GM12878 (cell line): ENCODE data around the gene TOMT. TPM values are rescaled to one million over a fixed set of nuclear protein-coding genes. Genes with fewer than 3 reads are reported as not detected.

Experiments
- ATAC-seq: fragments of 200-7000 bp; cut with Tn5 transposase; 3 replicates; pipeline ENCODE4 v1.9.1; 2020; ENCODE audit warnings: mild to moderate bottlenecking, moderate library complexity
- BruUV-seq: library from RNA; stranded (reverse); fragments of 400-500 nt; replicated peaks from 2 replicates; lab custom pipeline; 2021; lab: Mats Ljungman, UMichigan
- CTCF ChIA-PET: fragments of 300-600 bp; sonication (Branson Sonifier 250); formaldehyde crosslinking; extraction: SDS; loops from one replicate; lab custom pipeline; 2021; ENCODE audit warnings: inconsistent platforms; lab: Yijun Ruan, JAX
- POLR2A ChIA-PET: fragments of 350-600 bp; formaldehyde crosslinking; extraction: SDS; loops from one replicate; lab custom pipeline; 2021; ENCODE audit warnings: inconsistent platforms; lab: Charles Lee
- RAD21 ChIA-PET: fragments of 300-600 bp; sonication (Branson Sonifier 250); formaldehyde crosslinking; loops from one replicate; lab custom pipeline; 2023; ENCODE audit warnings: antibody characterized with exemption; ENCODE audit not compliant: unreplicated experiment; lab: Charles Lee
- SMC1A ChIA-PET: fragments of 300-600 bp; sonication (Branson Sonifier 250); formaldehyde crosslinking; loops from one replicate; lab custom pipeline; 2023; ENCODE audit not compliant: unreplicated experiment, uncharacterized antibody; lab: Charles Lee
- DNase-seq: peaks from one replicate; pipeline ENCODE4 v3.0.0-alpha.2; 2011; ENCODE audit warnings: low read depth, low spot score
- FAIRE-seq: peaks from 3 replicates; lab custom pipeline; 2011; peaks lifted over from hg19 to GRCh38; lab: Jason Lieb, UNC
- H2AFZ ChIP-seq: 2 replicates; pipeline ENCODE4 v1.6.0; 2011; ENCODE audit warnings: low read depth, low read length, control low read depth; ENCODE audit not compliant: control insufficient read depth
- H3K27ac ChIP-seq: 2 replicates; pipeline ENCODE4 v1.5.1; 2011; ENCODE audit warnings: control low read depth; ENCODE audit not compliant: control insufficient read depth, insufficient read depth
- H3K27me3 ChIP-seq, 2 experiments: replicated peaks in 1 of 2; 2 replicates each; pipeline versions ENCODE4 v1.6.0 to v1.6.1; 2011; ENCODE audit warnings: low read length in 1 of 2; ENCODE audit not compliant: control insufficient read depth in 2 of 2, insufficient read depth in 2 of 2
- H3K36me3 ChIP-seq, 2 experiments: 2 replicates each; pipeline ENCODE4 v1.5.1; 2011; ENCODE audit warnings: low read length in 1 of 2; ENCODE audit not compliant: control insufficient read depth in 2 of 2, insufficient read depth in 2 of 2
- H3K4me1 ChIP-seq: 2 replicates; pipeline ENCODE4 v1.6.1; 2011; ENCODE audit warnings: mild to moderate bottlenecking, low read length, moderate library complexity, mixed read lengths; ENCODE audit not compliant: control insufficient read depth, insufficient read depth
- H3K4me2 ChIP-seq: 2 replicates; pipeline ENCODE4 v1.6.0; 2011; ENCODE audit warnings: control low read depth; ENCODE audit not compliant: control insufficient read depth, insufficient read depth
- H3K4me3 ChIP-seq: fragments of 200-600 bp; sonication (generic); 2 replicates; pipeline ENCODE4 v1.5.1; 2016
- H3K79me2 ChIP-seq: 2 replicates; pipeline ENCODE4 v1.6.0; 2011; ENCODE audit warnings: low read length; ENCODE audit not compliant: control insufficient read depth, insufficient read depth
- H3K9ac ChIP-seq: 2 replicates; pipeline ENCODE4 v1.8.0; 2011; ENCODE audit warnings: low read length, control low read depth, mixed read lengths; ENCODE audit not compliant: control insufficient read depth, insufficient read depth
- H3K9me3 ChIP-seq: replicated peaks from 3 replicates; pipeline ENCODE4 v1.5.1; 2011; ENCODE audit warnings: mild to moderate bottlenecking, low read length; ENCODE audit not compliant: control insufficient read depth, insufficient read depth
- H4K20me1 ChIP-seq: 2 replicates; pipeline ENCODE4 v1.6.0; 2011; ENCODE audit not compliant: control insufficient read depth, insufficient read depth
- ZNF217 ChIP-seq: fragments of 450-650 bp; IDR thresholded peaks from 2 replicates; pipeline ENCODE4 v1.6.1; 2017; ENCODE audit warnings: antibody characterized with exemption, mild to moderate bottlenecking
- WGBS: methylation state at CpG from one replicate; pipeline ENCODE4 v1.1.6; 2016; ENCODE audit warnings: low lambda C conversion rate; ENCODE audit not compliant: insufficient replicate concordance, insufficient coverage; ENCODE audit errors: missing lambda C conversion rate; 5-methylcytosine and 5-hydroxymethylcytosine counted together
- in situ Hi-C: fragments of 300-500 bp; cut with MboI; formaldehyde crosslinking; loops from 9 replicates; pipeline ENCODE4 v1.14.3; 2018; ENCODE audit warnings: mixed read lengths
- intact Hi-C: fragments of 100-400 bp; cut with micrococcal nuclease; formaldehyde crosslinking; loops from one replicate; pipeline ENCODE4 v1.14.2; 2022; ENCODE audit not compliant: unreplicated experiment
- microRNA-seq: library from miRNA; unstranded; fragments of <30 nt; microRNA quantifications from one replicate; pipeline ENCODE4, GENCODE V29; 2018
- polyA plus RNA-seq, 11 experiments: library from polyadenylated mRNA; depleted of rRNA in 4 of 11; unstranded in 6 of 11; stranded (reverse) in 5 of 11; fragments of >200 nt; fragmentation: Nextera tagmentation in 4 of 11; fragmentation: Illumina TruSeq in 1 of 11; extraction: Ambion mirVana in 4 of 11; extraction: Trizol in 1 of 11; gene quantifications; 1 replicate in 1 of 11; 2 replicates in 10 of 11; pipeline versions ENCODE4 v1.2.1 to v1.2.3, GENCODE V29; 2011 to 2016; ENCODE audit warnings: inconsistent platforms in 2 of 11, missing spikeins in 2 of 11, low read depth in 1 of 11
- small RNA-seq: library from RNA; depleted of rRNA; stranded (forward); fragments of <200 nt; gene quantifications from one replicate; pipeline ENCODE3, GENCODE V24; 2014
- total RNA-seq, 4 experiments: library from RNA; depleted of rRNA in 3 of 4; stranded (reverse); fragments of >200 nt in 3 of 4; fragmentation: Illumina TruSeq in 1 of 4; extraction: Trizol in 1 of 4; gene quantifications; 2 replicates each; pipeline versions ENCODE4 v1.2.1 to v1.2.3, GENCODE V29; 2013 to 2021

Gene TOMT
- total and polyA plus RNA-seq, 10 of the 15 experiments (the other 5 are each of a cell fraction or from before 2014, with no cell fraction given) = not detected

DNA sequence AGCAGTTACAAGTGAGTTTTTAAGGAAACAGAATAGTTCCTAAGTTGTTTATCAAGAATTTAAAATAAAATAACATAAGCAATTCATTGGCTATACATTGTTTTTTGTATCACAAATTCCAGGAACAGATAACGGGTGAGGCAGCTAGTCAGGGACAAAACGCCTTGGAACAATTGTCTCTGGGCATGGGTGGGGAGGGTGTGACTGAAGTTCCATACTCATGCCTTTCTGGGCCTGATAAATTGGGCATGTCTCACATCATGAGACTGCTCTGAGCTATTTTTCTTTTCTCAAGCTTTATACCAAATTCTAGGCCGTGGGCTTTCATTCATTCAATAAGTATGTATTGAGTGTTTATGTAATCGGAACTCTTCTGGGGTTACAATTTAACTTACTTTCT, 51.4 kb downstream of the TOMT start:
- ATAC-seq (no peak), FAIRE-seq (no peak)

More for the DNA sequence above, 51.4 kb downstream of the TOMT start:
- Histone ChIP-seq H3K9me3 (no peaks in the 10 kb centered on the region), H3K9ac (no peak overlapping the region), H3K4me1 (no peaks in the 10 kb centered on the region), H3K79me2 (no peaks in the 10 kb centered on the region), H3K4me3 (no peak overlapping the region), H3K27ac (no peak overlapping the region), H3K27me3 (no peaks in the 10 kb centered on the region), H4K20me1 (no peaks in the 10 kb centered on the region), H2AFZ (no peak overlapping the region), H3K4me2 (no peak overlapping the region), H3K36me3 (no peaks in the 10 kb centered on the region)
- ChIA-PET CTCF (interaction anchor here (0.7 to 7.3 kb wide), 5 partner anchors 13 to 314 kb away, joined by 3 to 52 read pairs (median 5); no protein-coding TSS in a partner anchor), RAD21 (no interaction called here), SMC1A (interaction anchor here (1.0 to 1.7 kb wide), 2 partner anchors 31 to 274 kb away, joined by 3 to 4 read pairs; no protein-coding TSS in a partner anchor), POLR2A (no interaction called here)
- no peak for TF ChIP-seq ZNF217
- intact Hi-C loops (no loop called here), in situ Hi-C loops (no loop called here)
- 61% methylated on average over 4 of the region's 4 CpGs for WGBS
- DNase-seq = no peak
- no TSS peak for BruUV-seq

Small RNAs within 50 kb of the gene (microRNA-seq; reads per million reads assigned to microRNA genes)
- gene MIR3165 = 0.75 reads per million

Small RNAs within 50 kb of the gene (small RNA-seq; reads per million reads assigned to genes)
- gene MIR3165 = 0.16 reads per million

Other genes with a start within 250 kb of the TOMT start
Only the 7 nearest of the 13 such genes appear.
- 4.9 and 5.5 TPM in 2 replicates for gene IL18BP, start 107.0 kb upstream of the TOMT start, total RNA-seq (2014; rRNA removed)
- gene IL18BP, start 107.0 kb upstream of the TOMT start, total RNA-seq (2014; rRNA removed; fragmentation: Illumina TruSeq; extraction: Trizol) = 5.0 and 5.9 TPM in 2 replicates
- gene IL18BP, start 107.0 kb upstream of the TOMT start, total RNA-seq (2021) = 16.3 and 19.0 TPM in 2 replicates
- gene IL18BP, start 107.0 kb upstream of the TOMT start, polyA plus RNA-seq (2011; rRNA removed) = 9.2 and 11.8 TPM in 2 replicates
- gene IL18BP, start 107.0 kb upstream of the TOMT start, polyA plus RNA-seq (2014; fragmentation: Illumina TruSeq; extraction: Trizol) = 13.7 and 15.9 TPM in 2 replicates
- gene IL18BP, start 107.0 kb upstream of the TOMT start, polyA plus RNA-seq (2014; fragmentation: Nextera tagmentation; extraction: Ambion mirVana) = 1 to 10 TPM; 2.6 to 3.5 TPM
- gene IL18BP, start 107.0 kb upstream of the TOMT start, polyA plus RNA-seq (2014; rRNA removed) = 18.1 and 23.4 TPM in 2 replicates
- gene IL18BP, start 107.0 kb upstream of the TOMT start, polyA plus RNA-seq (2016; fragmentation: Nextera tagmentation; extraction: Ambion mirVana) = 10 to 100 TPM; 10.2 to 11.1 TPM
- gene NUMA1, start 25.4 kb upstream of the TOMT start, total RNA-seq (2014; rRNA removed) = 82.3 and 88.1 TPM in 2 replicates
- 44.3 TPM in 2 replicates for gene NUMA1, start 25.4 kb upstream of the TOMT start, total RNA-seq (2014; rRNA removed; fragmentation: Illumina TruSeq; extraction: Trizol)
- gene NUMA1, start 25.4 kb upstream of the TOMT start, total RNA-seq (2021) = 102 and 111 TPM in 2 replicates
- gene NUMA1, start 25.4 kb upstream of the TOMT start, polyA plus RNA-seq (2011; rRNA removed) = 32.7 and 61.5 TPM in 2 replicates
- gene NUMA1, start 25.4 kb upstream of the TOMT start, polyA plus RNA-seq (2014; fragmentation: Illumina TruSeq; extraction: Trizol) = 36.7 and 60.6 TPM in 2 replicates
- gene NUMA1, start 25.4 kb upstream of the TOMT start, polyA plus RNA-seq (2014; fragmentation: Nextera tagmentation; extraction: Ambion mirVana) = 1 to 10 TPM; 5.5 to 7.1 TPM
- gene NUMA1, start 25.4 kb upstream of the TOMT start, polyA plus RNA-seq (2014; rRNA removed) = 77.3 and 84.6 TPM in 2 replicates
- 10 to 100 TPM; 58.1 to 63.5 TPM for gene NUMA1, start 25.4 kb upstream of the TOMT start, polyA plus RNA-seq (2016; fragmentation: Nextera tagmentation; extraction: Ambion mirVana)
- gene LRRC51, start 25.1 kb upstream of the TOMT start, total RNA-seq (2014; rRNA removed) = 4.0 and 5.6 TPM in 2 replicates
- gene LRRC51, start 25.1 kb upstream of the TOMT start, total RNA-seq (2014; rRNA removed; fragmentation: Illumina TruSeq; extraction: Trizol) = 4.1 and 4.7 TPM in 2 replicates
- gene LRRC51, start 25.1 kb upstream of the TOMT start, total RNA-seq (2021) = 2.6 and 5.5 TPM in 2 replicates
- 6.1 and 8.6 TPM in 2 replicates for gene LRRC51, start 25.1 kb upstream of the TOMT start, polyA plus RNA-seq (2011; rRNA removed)
- 6.4 and 11.7 TPM in 2 replicates for gene LRRC51, start 25.1 kb upstream of the TOMT start, polyA plus RNA-seq (2014; fragmentation: Illumina TruSeq; extraction: Trizol)
- gene LRRC51, start 25.1 kb upstream of the TOMT start, polyA plus RNA-seq (2014; fragmentation: Nextera tagmentation; extraction: Ambion mirVana) = 1 to 10 TPM; 4.7 to 6.2 TPM
- gene LRRC51, start 25.1 kb upstream of the TOMT start, polyA plus RNA-seq (2014; rRNA removed) = 7.5 and 7.8 TPM in 2 replicates
- 1 to 10 TPM; 3.1 to 6.1 TPM for gene LRRC51, start 25.1 kb upstream of the TOMT start, polyA plus RNA-seq (2016; fragmentation: Nextera tagmentation; extraction: Ambion mirVana)
- 112 and 127 TPM in 2 replicates for gene LAMTOR1, start 2.6 kb upstream of the TOMT start, total RNA-seq (2014; rRNA removed)
- 59.8 and 66.5 TPM in 2 replicates for gene LAMTOR1, start 2.6 kb upstream of the TOMT start, total RNA-seq (2014; rRNA removed; fragmentation: Illumina TruSeq; extraction: Trizol)
- gene LAMTOR1, start 2.6 kb upstream of the TOMT start, total RNA-seq (2021) = 80.8 and 82.1 TPM in 2 replicates
- gene LAMTOR1, start 2.6 kb upstream of the TOMT start, polyA plus RNA-seq (2011; rRNA removed) = 45.8 and 58.8 TPM in 2 replicates
- 75.6 and 94.4 TPM in 2 replicates for gene LAMTOR1, start 2.6 kb upstream of the TOMT start, polyA plus RNA-seq (2014; fragmentation: Illumina TruSeq; extraction: Trizol)
- gene LAMTOR1, start 2.6 kb upstream of the TOMT start, polyA plus RNA-seq (2014; fragmentation: Nextera tagmentation; extraction: Ambion mirVana) = 100 to 1,000 TPM in 1 of 2 experiments, 10 to 100 TPM in 1; 85.1 to 126 TPM
- 126 and 128 TPM in 2 replicates for gene LAMTOR1, start 2.6 kb upstream of the TOMT start, polyA plus RNA-seq (2014; rRNA removed)
- gene LAMTOR1, start 2.6 kb upstream of the TOMT start, polyA plus RNA-seq (2016; fragmentation: Nextera tagmentation; extraction: Ambion mirVana) = 100 to 1,000 TPM; 139 to 141 TPM
- 78.0 and 83.4 TPM in 2 replicates for gene ANAPC15, start 6.8 kb downstream of the TOMT start, total RNA-seq (2014; rRNA removed)
- gene ANAPC15, start 6.8 kb downstream of the TOMT start, total RNA-seq (2014; rRNA removed; fragmentation: Illumina TruSeq; extraction: Trizol) = 88.3 and 88.6 TPM in 2 replicates
- 81.0 and 85.6 TPM in 2 replicates for gene ANAPC15, start 6.8 kb downstream of the TOMT start, total RNA-seq (2021)
- 84.6 and 99.6 TPM in 2 replicates for gene ANAPC15, start 6.8 kb downstream of the TOMT start, polyA plus RNA-seq (2011; rRNA removed)
- 91.9 and 118 TPM in 2 replicates for gene ANAPC15, start 6.8 kb downstream of the TOMT start, polyA plus RNA-seq (2014; fragmentation: Illumina TruSeq; extraction: Trizol)
- 100 to 1,000 TPM; 230 to 372 TPM for gene ANAPC15, start 6.8 kb downstream of the TOMT start, polyA plus RNA-seq (2014; fragmentation: Nextera tagmentation; extraction: Ambion mirVana)
- gene ANAPC15, start 6.8 kb downstream of the TOMT start, polyA plus RNA-seq (2014; rRNA removed) = 84.3 and 86.0 TPM in 2 replicates
- gene ANAPC15, start 6.8 kb downstream of the TOMT start, polyA plus RNA-seq (2016; fragmentation: Nextera tagmentation; extraction: Ambion mirVana) = 100 to 1,000 TPM; 126 to 141 TPM
- not detected in 2 replicates for gene FOLR3, start 29.8 kb downstream of the TOMT start, total RNA-seq (2014; rRNA removed)
- gene FOLR3, start 29.8 kb downstream of the TOMT start, total RNA-seq (2014; rRNA removed; fragmentation: Illumina TruSeq; extraction: Trizol) = not detected in 2 replicates
- not detected in 2 replicates for gene FOLR3, start 29.8 kb downstream of the TOMT start, total RNA-seq (2021)
- not detected in 2 replicates for gene FOLR3, start 29.8 kb downstream of the TOMT start, polyA plus RNA-seq (2011; rRNA removed)
- gene FOLR3, start 29.8 kb downstream of the TOMT start, polyA plus RNA-seq (2014; fragmentation: Illumina TruSeq; extraction: Trizol) = not detected in 2 replicates
- not detected for gene FOLR3, start 29.8 kb downstream of the TOMT start, polyA plus RNA-seq (2014; fragmentation: Nextera tagmentation; extraction: Ambion mirVana)
- gene FOLR3, start 29.8 kb downstream of the TOMT start, polyA plus RNA-seq (2014; rRNA removed) = not detected in 2 replicates
- gene FOLR3, start 29.8 kb downstream of the TOMT start, polyA plus RNA-seq (2016; fragmentation: Nextera tagmentation; extraction: Ambion mirVana) = not detected
- gene FOLR1, start 86.2 kb downstream of the TOMT start, total RNA-seq (2014; rRNA removed) = not detected in 2 replicates
- not detected in 2 replicates for gene FOLR1, start 86.2 kb downstream of the TOMT start, total RNA-seq (2014; rRNA removed; fragmentation: Illumina TruSeq; extraction: Trizol)
- not detected in 2 replicates for gene FOLR1, start 86.2 kb downstream of the TOMT start, total RNA-seq (2021)
- gene FOLR1, start 86.2 kb downstream of the TOMT start, polyA plus RNA-seq (2011; rRNA removed) = not detected in 2 replicates
- gene FOLR1, start 86.2 kb downstream of the TOMT start, polyA plus RNA-seq (2014; fragmentation: Illumina TruSeq; extraction: Trizol) = not detected in 2 replicates
- gene FOLR1, start 86.2 kb downstream of the TOMT start, polyA plus RNA-seq (2014; fragmentation: Nextera tagmentation; extraction: Ambion mirVana) = not detected
- not detected in 2 replicates for gene FOLR1, start 86.2 kb downstream of the TOMT start, polyA plus RNA-seq (2014; rRNA removed)
- gene FOLR1, start 86.2 kb downstream of the TOMT start, polyA plus RNA-seq (2016; fragmentation: Nextera tagmentation; extraction: Ambion mirVana) = not detected